Measurements from ENCODE around the gene CEMP1. TPM values are rescaled to one million over a fixed set of nuclear protein-coding genes. Genes with fewer than 3 reads are reported as not detected.

Gene CEMP1
- polyA plus RNA-seq, 1 of the 3 experiments (the other 2 are of a cell fraction) = not detected

- POLR2A ChIA-PET = no interaction called here
- H2AFZ ChIP-seq (ENCODE audit: low read depth) = no peak overlapping the region
- H3K9ac ChIP-seq = no peak overlapping the region
- H3K9me2 ChIP-seq = no peaks in the 10 kb centered on the region
- no peak overlapping the region for H3K4me3 ChIP-seq (ENCODE audit: low read depth in 2 of 2, low read length in 1 of 2)
- no peaks in the 10 kb centered on the region for H3K27me3 ChIP-seq (ENCODE audit: insufficient read depth)
- H4K20me1 ChIP-seq (ENCODE audit: insufficient read depth) = no peaks in the 10 kb centered on the region
- H3K36me3 ChIP-seq (replicated peaks in 1 of 2; ENCODE audit: control insufficient read depth in 1 of 2, insufficient read depth in 2 of 2, low read length in 1 of 2) = peaks cover 0 to 16% of the 10 kb centered on the region in 2 experiments
- CTCF ChIA-PET = interaction anchor here (1.4 kb wide), 1 partner anchor 22 kb away, joined by 3 read pairs; no protein-coding TSS in a partner anchor
- no peak overlapping the region for H3K27ac ChIP-seq (ENCODE audit: low read depth in 2 of 2, low read length in 1 of 2)
- no peak for DNase-seq
- no peaks in the 10 kb centered on the region for H3K79me2 ChIP-seq (ENCODE audit: insufficient read depth)
- no peak overlapping the region for H3K4me2 ChIP-seq
- WGBS (ENCODE audit: low lambda C conversion rate) = 98% methylated on average over 5 of the region's 5 CpGs
- H3K4me1 ChIP-seq (ENCODE audit: control insufficient read depth in 1 of 2, insufficient read depth in 2 of 2, low read depth in 1 of 2, low read length in 1 of 2) = peaks cover 0 to 17% of the 10 kb centered on the region in 2 experiments; a peak in 1 of 4 replicates
- no peaks in the 10 kb centered on the region for H3F3A ChIP-seq (replicated peaks; ENCODE audit: insufficient read depth)
- no peak for TF ChIP-seq TAF1 (IDR thresholded peaks at IDR 0.05; ENCODE audit: borderline replicate concordance, low read depth, low read length)
- no peak for TF ChIP-seq EP300 (IDR thresholded peaks at IDR 0.05; ENCODE audit: borderline replicate concordance in 1 of 2, low read depth in 1 of 2, low read length in 1 of 2)
- TF ChIP-seq PBX3 (IDR thresholded peaks at IDR 0.05) = no peak
- no peak for TF ChIP-seq SIN3A (IDR thresholded peaks at IDR 0.05; ENCODE audit: borderline replicate concordance, low read depth, low read length)
- no peak for TF ChIP-seq GATA2 (CRISPR knock-in tag; IDR thresholded peaks at IDR 0.05)
- no peak for TF ChIP-seq TCF12 (IDR thresholded peaks at IDR 0.05)
- TF ChIP-seq RAD21 (IDR thresholded peaks at IDR 0.05; ENCODE audit: low read length) = no peak
- TF ChIP-seq SMC3 (IDR thresholded peaks at IDR 0.05; ENCODE audit: low read depth, low read length) = no peak
- TF ChIP-seq USF2 (IDR thresholded peaks at IDR 0.05; ENCODE audit: borderline replicate concordance, low read depth, low read length) = no peak
- no peak for TF ChIP-seq NRF1 (IDR thresholded peaks at IDR 0.05; ENCODE audit: low read depth, low read length)
- no peak for TF ChIP-seq POLR2AphosphoS5 (IDR thresholded peaks at IDR 0.05; ENCODE audit: low read depth, low read length)
- no peak for TF ChIP-seq RCOR1 (IDR thresholded peaks at IDR 0.05; ENCODE audit: low read length)
- no peak for TF ChIP-seq GABPA (IDR thresholded peaks at IDR 0.05; ENCODE audit: low read depth)
- no peak for TF ChIP-seq RXRA (IDR thresholded peaks at IDR 0.05; ENCODE audit: borderline replicate concordance, low read depth)
- no peak for TF ChIP-seq CTCF (IDR thresholded peaks at IDR 0.05)
- TF ChIP-seq NFIC (IDR thresholded peaks at IDR 0.05; ENCODE audit: borderline replicate concordance) = no peak
- TF ChIP-seq JUND (IDR thresholded peaks at IDR 0.05) = no peak
- H3K9me3 ChIP-seq = no peaks in the 10 kb centered on the region
Measured at GRCh38 chr16:2495041-2495440, 36.2 kb downstream of the CEMP1 start.

Measured in SK-N-SH (cell line).